ENCODE measurements around the gene NEUROG1. TPM values are rescaled to one million over a fixed set of nuclear protein-coding genes. Genes with fewer than 3 reads are reported as not detected.

NEUROG1 gene, protein sequence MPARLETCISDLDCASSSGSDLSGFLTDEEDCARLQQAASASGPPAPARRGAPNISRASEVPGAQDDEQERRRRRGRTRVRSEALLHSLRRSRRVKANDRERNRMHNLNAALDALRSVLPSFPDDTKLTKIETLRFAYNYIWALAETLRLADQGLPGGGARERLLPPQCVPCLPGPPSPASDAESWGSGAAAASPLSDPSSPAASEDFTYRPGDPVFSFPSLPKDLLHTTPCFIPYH
- not detected in 3 replicates for total RNA-seq
- long read RNA-seq = 0 reads

DNA sequence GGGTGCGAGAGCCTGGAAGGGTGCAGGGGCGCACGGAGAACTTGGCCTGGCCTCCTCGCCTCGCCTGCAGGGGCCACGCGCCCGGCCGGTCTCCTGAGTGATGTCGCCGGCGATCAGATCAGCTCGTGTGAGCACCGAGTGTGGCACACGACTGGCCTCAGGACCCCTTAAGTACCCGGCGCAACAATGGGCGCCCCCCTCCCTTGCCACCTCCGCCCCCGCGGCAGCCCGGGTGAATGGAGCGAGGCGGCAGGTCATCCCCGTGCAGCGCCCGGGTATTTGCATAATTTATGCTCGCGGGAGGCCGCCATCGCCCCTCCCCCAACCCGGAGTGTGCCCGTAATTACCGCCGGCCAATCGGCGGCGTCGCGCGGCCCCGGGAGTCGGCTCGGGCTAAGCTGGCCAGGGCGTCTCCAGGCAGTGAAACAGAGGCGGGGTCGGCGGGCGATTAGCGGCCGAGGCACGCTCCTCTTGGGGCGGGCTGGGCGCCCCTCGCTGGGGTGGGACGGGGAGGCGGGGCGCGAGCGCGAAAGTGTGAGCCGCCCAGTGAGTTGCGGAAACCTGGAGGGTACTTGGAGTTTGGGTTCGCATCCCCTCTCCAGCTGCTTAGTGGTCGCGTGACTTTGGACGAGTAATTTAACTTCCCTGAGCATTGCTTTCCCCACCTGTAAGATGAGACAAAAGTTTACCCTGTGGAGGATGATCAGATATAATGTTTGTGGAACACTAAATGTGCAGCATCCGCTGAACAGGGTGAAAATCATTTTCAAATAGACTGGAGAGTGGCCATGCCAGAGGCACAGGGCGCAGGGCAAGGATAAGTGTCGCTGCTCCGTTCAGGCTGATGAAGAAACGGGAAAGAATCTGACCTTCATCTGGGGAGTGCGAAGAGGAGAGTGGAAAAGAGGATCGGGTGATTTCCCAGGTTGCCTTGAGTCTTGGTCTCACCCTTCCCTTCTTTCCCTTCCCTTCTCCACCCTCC is at the start of gene NEUROG1:
Gene NEUROG1, minus strand, starts transcription at position 145 of the 982 bp plus-strand sequence. CDS start 274 bp downstream, outside the sequence.
- H3K9me3 Mint-ChIP-seq (ENCODE audit: low read depth) = peaks cover 7% of the 10 kb centered on the region
- peaks cover 5% of the 10 kb centered on the region for H3K36me3 Mint-ChIP-seq (ENCODE audit: low read depth)
- H3K27me3 Mint-ChIP-seq (ENCODE audit: low read depth) = peaks cover 86% of the 10 kb centered on the region
- H3K4me3 Mint-ChIP-seq (ENCODE audit: unreplicated experiment) = peak within 1 kb of the TSS; percentile 45
- peaks cover 9% of the 10 kb centered on the region for H3K4me1 Mint-ChIP-seq (ENCODE audit: low read depth)
- TF ChIP-seq, protein P1, sequence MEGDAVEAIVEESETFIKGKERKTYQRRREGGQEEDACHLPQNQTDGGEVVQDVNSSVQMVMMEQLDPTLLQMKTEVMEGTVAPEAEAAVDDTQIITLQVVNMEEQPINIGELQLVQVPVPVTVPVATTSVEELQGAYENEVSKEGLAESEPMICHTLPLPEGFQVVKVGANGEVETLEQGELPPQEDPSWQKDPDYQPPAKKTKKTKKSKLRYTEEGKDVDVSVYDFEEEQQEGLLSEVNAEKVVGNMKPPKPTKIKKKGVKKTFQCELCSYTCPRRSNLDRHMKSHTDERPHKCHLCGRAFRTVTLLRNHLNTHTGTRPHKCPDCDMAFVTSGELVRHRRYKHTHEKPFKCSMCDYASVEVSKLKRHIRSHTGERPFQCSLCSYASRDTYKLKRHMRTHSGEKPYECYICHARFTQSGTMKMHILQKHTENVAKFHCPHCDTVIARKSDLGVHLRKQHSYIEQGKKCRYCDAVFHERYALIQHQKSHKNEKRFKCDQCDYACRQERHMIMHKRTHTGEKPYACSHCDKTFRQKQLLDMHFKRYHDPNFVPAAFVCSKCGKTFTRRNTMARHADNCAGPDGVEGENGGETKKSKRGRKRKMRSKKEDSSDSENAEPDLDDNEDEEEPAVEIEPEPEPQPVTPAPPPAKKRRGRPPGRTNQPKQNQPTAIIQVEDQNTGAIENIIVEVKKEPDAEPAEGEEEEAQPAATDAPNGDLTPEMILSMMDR (IDR thresholded peaks at IDR 0.05) = no peak
- H3K27ac Mint-ChIP-seq (ENCODE audit: unreplicated experiment) = no peak within 1 kb of the TSS
- no peak for DNase-seq (ENCODE audit: low spot score)

DNA sequence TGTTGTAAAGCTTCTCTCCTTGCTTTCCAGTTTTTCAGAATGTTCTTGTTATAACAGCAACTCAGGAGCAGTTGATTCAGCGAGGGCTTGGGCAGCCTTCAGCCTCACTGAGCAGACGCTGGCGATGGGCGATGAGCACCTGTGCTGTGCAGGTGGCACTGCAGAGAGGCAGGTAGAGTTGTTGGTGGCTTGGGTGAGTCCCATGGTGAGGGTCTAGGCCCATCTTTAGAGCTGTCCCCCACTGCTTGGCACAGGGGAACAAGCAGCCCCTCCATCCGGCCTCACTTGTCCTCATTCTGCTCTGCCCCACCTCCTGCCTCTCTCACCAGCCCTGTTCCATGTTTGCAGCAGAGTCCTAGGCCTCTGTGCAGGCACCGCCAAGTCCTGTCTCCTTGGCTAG is 49.2 kb upstream of the NEUROG1 start:
- no peaks in the 10 kb centered on the region for H3K36me3 Mint-ChIP-seq (ENCODE audit: low read depth)
- peaks cover 51% of the 10 kb centered on the region for H3K27me3 Mint-ChIP-seq (ENCODE audit: low read depth)
- DNase-seq (ENCODE audit: low spot score) = no peak
- no peaks in the 10 kb centered on the region for H3K4me1 Mint-ChIP-seq (ENCODE audit: low read depth)
- no peak overlapping the region for H3K4me3 Mint-ChIP-seq (ENCODE audit: unreplicated experiment)
- H3K9me3 Mint-ChIP-seq (ENCODE audit: low read depth) = no peaks in the 10 kb centered on the region
- H3K27ac Mint-ChIP-seq (ENCODE audit: unreplicated experiment) = no peak overlapping the region
- TF ChIP-seq, protein P1 (IDR thresholded peaks at IDR 0.05) = no peak

DNA sequence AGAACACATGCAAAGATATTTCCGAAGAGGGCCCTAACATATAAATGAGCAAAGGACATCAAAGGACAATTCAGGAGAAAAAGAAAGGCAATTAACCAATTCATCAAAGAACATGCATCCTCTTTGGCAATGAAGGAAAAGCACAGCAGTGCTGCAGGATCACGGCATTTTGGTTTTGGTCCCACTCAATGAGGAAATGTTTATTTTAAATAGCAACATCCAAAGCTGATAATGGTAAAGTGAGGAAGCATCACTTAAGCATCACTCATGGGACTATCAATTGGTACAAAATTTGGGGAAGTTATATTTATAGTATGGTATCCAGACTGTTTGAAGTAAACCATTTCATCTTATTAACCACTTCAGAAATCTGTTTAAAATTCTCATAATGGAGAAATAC is 48.5 kb upstream of the NEUROG1 start:
- TF ChIP-seq, protein P1 (IDR thresholded peaks at IDR 0.05) = no peak
- DNase-seq (ENCODE audit: low spot score) = no peak
- Mint-ChIP-seq H3K36me3 (ENCODE audit: low read depth) (no peaks in the 10 kb centered on the region), H3K27ac (ENCODE audit: unreplicated experiment) (no peak overlapping the region), H3K9me3 (ENCODE audit: low read depth) (no peaks in the 10 kb centered on the region), H3K27me3 (ENCODE audit: low read depth) (peaks cover 56% of the 10 kb centered on the region), H3K4me3 (ENCODE audit: unreplicated experiment) (no peak overlapping the region), H3K4me1 (ENCODE audit: low read depth) (peaks cover under 1% of the 10 kb centered on the region)

DNA sequence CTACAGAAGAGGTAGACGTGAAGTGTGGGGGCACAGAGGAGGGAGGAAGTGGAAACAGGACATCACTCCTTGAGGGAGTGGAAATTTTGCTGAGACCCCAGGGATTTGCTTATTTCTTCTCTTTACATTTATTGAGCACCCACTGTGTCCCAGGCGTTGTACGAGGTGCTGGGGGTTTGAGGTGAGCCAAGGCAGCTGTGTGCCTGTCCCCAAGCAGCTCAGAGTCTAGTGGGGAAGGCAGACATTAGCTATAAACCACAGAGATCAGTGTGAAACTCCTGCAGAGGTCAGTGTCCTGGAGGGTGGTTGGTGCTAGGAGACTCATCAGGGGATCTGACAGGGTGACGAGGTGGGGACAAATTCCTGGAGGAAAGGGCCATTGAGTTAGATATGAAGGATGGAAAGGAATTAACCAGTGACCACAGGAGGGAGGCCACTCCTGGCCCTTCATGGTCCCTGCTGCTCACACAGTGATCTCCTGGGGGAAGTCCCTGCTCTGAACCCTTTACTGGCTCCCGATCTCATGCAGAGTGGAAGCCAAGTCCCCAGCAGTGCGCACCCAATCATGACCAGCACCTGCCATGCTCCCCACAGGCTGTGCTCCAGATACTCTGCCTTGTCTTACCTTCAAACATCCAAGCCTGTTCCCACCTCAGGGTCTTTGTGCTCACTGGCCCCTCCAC is 46.5 kb upstream of the NEUROG1 start:
- Mint-ChIP-seq H3K36me3 (ENCODE audit: low read depth) (no peaks in the 10 kb centered on the region), H3K27me3 (ENCODE audit: low read depth) (peaks cover 71% of the 10 kb centered on the region)
- TF ChIP-seq, protein P1 (IDR thresholded peaks at IDR 0.05) = no peak

More for the DNA sequence above, 46.5 kb upstream of the NEUROG1 start:
- no peak overlapping the region for H3K27ac Mint-ChIP-seq (ENCODE audit: unreplicated experiment)
- no peaks in the 10 kb centered on the region for H3K9me3 Mint-ChIP-seq (ENCODE audit: low read depth)
- H3K4me1 Mint-ChIP-seq (ENCODE audit: low read depth) = peaks cover 6% of the 10 kb centered on the region
- no peak for DNase-seq (ENCODE audit: low spot score)
- no peak overlapping the region for H3K4me3 Mint-ChIP-seq (ENCODE audit: unreplicated experiment)
